Myocyte (in vitro differentiated cells): ENCODE data around the gene MYL6. TPM values are rescaled to one million over a fixed set of nuclear protein-coding genes. Genes with fewer than 3 reads are reported as not detected.

Experiments used
- DNase-seq: peaks from one replicate; pipeline ENCODE4 v3.0.0-alpha.2; 2012; ENCODE audit warnings: low read depth
- total RNA-seq: library from RNA; depleted of rRNA; stranded (reverse); fragments of >200 nt; gene quantifications from 2 replicates; pipeline ENCODE4 v1.2.3, GENCODE V29; 2014

Gene MYL6
- total RNA-seq, 1 donor from 2014 or later, result 883 TPM

DNA sequence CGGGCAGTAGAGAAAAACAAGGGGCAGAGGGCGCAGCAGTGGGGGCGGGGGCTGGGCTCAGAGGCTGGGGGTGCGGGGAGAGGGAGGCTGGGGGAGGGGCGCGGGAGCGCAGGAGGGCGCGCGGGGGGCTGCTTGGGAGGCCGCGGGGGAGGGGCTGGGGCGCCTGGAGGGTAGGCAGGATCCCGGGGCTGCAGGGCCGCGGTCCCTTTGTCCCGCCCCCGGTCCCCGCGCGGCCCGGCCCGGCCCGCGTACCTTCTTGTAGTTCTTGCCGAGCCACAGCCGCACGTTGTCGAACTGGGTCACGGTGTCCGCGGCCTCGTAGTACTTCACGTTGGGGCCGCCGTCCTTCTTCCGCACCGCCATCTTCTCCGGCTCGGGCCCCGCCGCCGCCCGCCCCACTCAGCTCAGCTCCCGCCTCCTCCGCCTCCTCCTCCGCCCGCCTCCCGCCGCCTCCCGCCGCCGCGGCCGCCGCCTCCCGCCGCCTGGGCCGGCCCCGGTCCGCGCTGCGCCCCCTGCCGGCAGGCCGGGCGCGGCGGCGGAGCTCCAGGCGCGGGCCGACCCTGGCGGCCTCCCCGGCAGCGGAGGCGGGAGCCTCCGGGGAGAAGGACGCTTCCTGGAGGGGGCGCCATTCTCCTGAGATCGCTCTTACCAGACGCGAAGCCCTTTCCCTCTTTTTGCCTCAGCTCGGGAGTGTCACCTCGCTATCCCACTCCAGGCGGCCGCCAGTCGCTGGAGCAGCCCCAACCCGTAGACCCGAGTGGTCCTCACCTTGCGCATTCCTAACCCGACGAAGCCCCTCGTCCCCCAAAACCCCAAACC, 31.1 kb downstream of the MYL6 start, which contains the start of gene SMARCC2:
Gene SMARCC2, minus strand, starts transcription at position 385 of the 819 bp plus-strand sequence. Its CDS starts 22 bp downstream, at position 363.
- DNase-seq, result peak; percentile 90

GRCh38 chr12:56189918-56190694, 31.9 kb downstream of the MYL6 start:
- DNase-seq, result peak; percentile 86

DNA sequence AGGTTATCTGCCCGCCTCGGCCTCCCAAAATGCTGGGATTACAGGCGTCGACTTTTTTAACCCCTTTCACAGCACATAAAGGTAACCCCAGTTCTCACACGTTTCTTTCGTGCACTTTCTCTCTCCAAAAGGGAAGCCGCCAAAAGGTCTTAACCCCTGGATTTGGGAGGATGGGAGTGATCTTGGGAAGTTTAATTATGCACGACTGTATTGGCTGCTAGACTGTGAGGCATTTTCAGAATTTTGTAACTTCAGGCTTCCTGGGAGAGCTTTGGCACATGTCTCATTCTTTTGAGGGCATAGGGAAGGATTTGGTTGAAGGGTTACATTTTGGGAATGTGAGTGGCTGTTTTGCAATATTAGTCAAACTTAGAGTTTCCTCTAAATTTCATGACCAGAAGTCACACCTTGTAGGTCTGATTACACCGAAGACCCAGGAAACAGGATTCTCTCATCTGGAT, 32.6 kb downstream of the MYL6 start:
- no peak for DNase-seq

- no peak for DNase-seq
Measured at GRCh38 chr12:56192582-56192981, 34.4 kb downstream of the MYL6 start.

DNA sequence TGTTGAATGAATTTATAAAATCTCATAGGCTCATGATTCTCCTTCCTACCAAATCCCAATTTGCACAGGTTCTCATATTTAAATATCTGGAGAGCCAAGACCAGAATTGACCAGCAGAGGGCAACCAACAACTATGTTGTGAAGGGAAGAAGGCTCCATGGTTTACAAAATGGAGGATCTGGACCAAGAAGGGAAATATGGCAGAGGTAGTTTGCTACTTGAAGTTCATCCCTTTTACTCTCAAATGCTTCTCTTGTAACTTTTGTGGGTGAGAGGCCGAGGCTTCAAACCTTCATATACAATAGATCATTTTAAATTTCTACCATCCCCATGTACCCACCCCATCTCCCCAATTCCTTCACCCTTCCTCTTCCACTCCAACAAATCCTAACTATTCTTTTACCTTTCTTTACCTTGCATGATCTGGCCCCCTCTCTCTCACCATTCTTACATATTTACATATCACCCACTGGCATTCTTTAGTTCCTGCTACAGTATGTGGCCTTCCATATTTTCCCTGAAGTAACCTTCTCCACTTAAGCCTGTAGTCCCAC, 34.9 kb downstream of the MYL6 start:
- peak; percentile 91 for DNase-seq

- peak; percentile 42 for DNase-seq
Measured at GRCh38 chr12:56196818-56197550, 38.8 kb downstream of the MYL6 start.

DNA sequence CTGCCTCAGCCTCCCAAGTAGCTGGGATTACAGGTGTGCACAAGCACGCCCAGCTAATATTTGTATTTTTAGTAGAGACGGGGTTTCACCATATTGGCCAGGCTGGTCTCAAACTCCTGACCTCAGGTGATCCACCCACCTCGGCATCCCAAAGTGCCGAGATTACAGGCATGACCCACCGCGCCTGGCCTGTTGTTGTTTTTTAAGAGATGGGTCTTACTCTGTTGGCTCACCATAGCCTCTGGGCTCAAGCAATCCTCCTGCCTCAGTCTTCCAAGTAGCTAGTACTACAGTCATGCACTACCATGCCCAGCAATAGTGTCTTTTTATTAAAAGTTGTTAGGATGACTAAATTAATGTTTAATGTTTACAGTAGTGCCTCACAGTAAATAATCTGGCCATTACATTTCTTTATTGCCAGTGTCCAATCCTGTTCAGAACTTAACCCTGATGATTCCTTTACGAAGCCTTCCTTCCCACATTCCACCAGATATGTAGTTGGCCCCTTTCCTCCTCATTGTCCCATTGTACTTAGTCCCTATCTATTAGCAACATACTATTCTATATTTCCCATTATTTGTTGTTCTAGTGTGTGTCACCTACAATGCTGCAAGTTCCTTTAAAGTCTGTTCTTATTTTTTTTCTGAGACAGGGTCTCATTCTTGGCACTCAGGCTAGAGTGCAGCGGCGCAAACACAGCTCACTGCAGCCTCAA, 39.9 kb downstream of the MYL6 start:
- no peak for DNase-seq

- DNase-seq, result no peak
Measured at GRCh38 chr12:56198836-56199235, 40.7 kb downstream of the MYL6 start.

DNA sequence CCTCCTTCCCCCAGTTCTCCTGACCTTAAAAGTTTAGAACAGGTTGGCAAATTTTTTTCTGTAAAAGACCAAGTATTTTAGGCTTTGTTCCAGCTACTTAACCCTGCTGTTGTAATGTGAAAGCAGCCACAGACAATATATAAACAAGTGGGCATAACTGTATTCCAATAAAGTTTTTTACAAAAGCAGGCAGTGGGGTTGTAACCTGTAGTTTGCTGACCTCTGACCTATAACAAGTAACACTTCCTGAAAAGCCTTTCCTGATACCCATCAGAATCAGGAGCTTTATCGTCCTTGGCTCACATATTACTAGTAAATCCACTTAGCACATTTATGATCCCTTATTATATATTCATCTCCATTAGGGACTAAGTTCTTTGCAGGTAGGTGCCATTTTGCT, 44.2 kb downstream of the MYL6 start:
- no peak for DNase-seq

DNA sequence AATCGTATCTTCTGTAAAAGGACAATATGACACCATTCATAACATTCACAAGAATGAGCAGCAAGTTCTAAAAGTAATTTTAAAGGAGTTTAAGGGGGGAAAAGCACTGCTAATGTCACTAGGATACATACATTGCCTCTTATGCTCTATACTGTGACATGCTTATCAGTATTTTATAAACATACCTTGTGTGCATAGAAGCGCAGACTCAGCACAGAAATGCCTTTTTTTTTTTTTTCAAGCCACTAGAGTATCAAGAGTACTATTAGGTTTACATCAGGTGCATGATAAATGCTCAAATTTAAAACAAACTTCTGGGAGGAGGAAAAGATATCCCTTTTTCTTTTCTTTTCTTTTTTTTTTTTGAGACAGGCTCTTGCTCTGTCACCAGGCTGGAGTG, 44.7 kb downstream of the MYL6 start:
- DNase-seq, result no peak

GRCh38 chr12:56204275-56204674, 46.1 kb downstream of the MYL6 start:
- DNase-seq, result no peak

- DNase-seq, result no peak
Measured at GRCh38 chr12:56205445-56205844, 47.3 kb downstream of the MYL6 start.

- peak; percentile 46 for DNase-seq
Measured at GRCh38 chr12:56206452-56207166, 48.5 kb downstream of the MYL6 start.

DNA sequence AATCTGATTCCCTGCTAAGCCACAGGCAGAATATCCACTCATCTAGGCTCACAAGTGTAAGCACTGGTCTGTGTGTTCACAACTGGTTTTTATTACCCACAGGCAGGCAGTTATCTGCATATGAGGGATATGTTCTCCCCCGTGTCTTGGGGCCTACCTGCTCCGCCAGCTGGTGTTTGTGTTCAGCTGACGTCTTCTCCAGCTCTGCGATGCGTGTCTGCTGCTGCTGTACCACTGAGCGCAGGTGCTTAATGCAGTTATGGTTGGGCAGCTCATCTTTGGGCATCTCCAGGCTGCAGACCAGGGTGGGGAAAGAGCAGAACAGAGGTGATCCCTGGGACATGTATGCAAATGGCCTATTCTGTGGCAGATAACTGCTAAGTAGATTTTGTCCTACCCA, 49.8 kb downstream of the MYL6 start:
- DNase-seq, result no peak

Other genes starting within 250 kb of the MYL6 start
- 29.3 and 32.5 TPM in 2 replicates for gene PYM1, start 230.5 kb upstream of the MYL6 start, total RNA-seq
- gene DGKA, start 227.2 kb upstream of the MYL6 start, total RNA-seq, result 24.2 and 33.1 TPM in 2 replicates
- gene PMEL, start 192.3 kb upstream of the MYL6 start, total RNA-seq, result 0.10 and 0.53 TPM in 2 replicates
- 7.6 and 9.5 TPM in 2 replicates for gene CDK2, start 191.5 kb upstream of the MYL6 start, total RNA-seq
- gene RAB5B, start 184.3 kb upstream of the MYL6 start, total RNA-seq, result 74.9 and 76.4 TPM in 2 replicates
- gene SUOX, start 161.1 kb upstream of the MYL6 start, total RNA-seq, result 14.0 and 15.8 TPM in 2 replicates
- gene IKZF4, start 137.3 kb upstream of the MYL6 start, total RNA-seq, result 1.1 and 3.0 TPM in 2 replicates
- gene RPS26, start 116.4 kb upstream of the MYL6 start, total RNA-seq, result 451 and 1,430 TPM in 2 replicates
- 178 and 188 TPM in 2 replicates for gene ERBB3, start 78.2 kb upstream of the MYL6 start, total RNA-seq
- gene PA2G4, start 53.8 kb upstream of the MYL6 start, total RNA-seq, result 233 and 241 TPM in 2 replicates
- 1,498 and 1,992 TPM in 2 replicates for gene RPL41, start 41.7 kb upstream of the MYL6 start, total RNA-seq
- 4.9 and 5.5 TPM in 2 replicates for gene ZC3H10, start 40.1 kb upstream of the MYL6 start, total RNA-seq
- 442 and 481 TPM in 2 replicates for gene ESYT1, start 30.1 kb upstream of the MYL6 start, total RNA-seq
- gene MYL6B, start 5.8 kb upstream of the MYL6 start, total RNA-seq, result 3,936 and 4,339 TPM in 2 replicates
- 75.8 and 80.0 TPM in 2 replicates for gene SMARCC2, start 31.1 kb downstream of the MYL6 start, total RNA-seq
- gene RNF41, start 63.6 kb downstream of the MYL6 start, total RNA-seq, result 90.4 and 121 TPM in 2 replicates
- 29.2 and 32.0 TPM in 2 replicates for gene NABP2, start 66.0 kb downstream of the MYL6 start, total RNA-seq
- not detected in 2 replicates for gene SLC39A5, start 71.7 kb downstream of the MYL6 start, total RNA-seq
- gene ANKRD52, start 100.0 kb downstream of the MYL6 start, total RNA-seq, result 31.3 and 31.8 TPM in 2 replicates
- 87.8 and 112 TPM in 2 replicates for gene COQ10A, start 108.6 kb downstream of the MYL6 start, total RNA-seq
- gene CS, start 142.0 kb downstream of the MYL6 start, total RNA-seq, result 178 and 184 TPM in 2 replicates
- gene CNPY2, start 157.6 kb downstream of the MYL6 start, total RNA-seq, result 83.1 and 92.9 TPM in 2 replicates
- gene PAN2, start 175.6 kb downstream of the MYL6 start, total RNA-seq, result 44.4 and 49.3 TPM in 2 replicates
- gene IL23A, start 180.5 kb downstream of the MYL6 start, total RNA-seq, result 0.51 TPM in 1 of 2 replicates, not detected in the other
- gene STAT2, start 201.7 kb downstream of the MYL6 start, total RNA-seq, result 196 and 202 TPM in 2 replicates
- gene APOF, start 204.5 kb downstream of the MYL6 start, total RNA-seq, result not detected in 2 replicates